HG02610 (cell line): ENCODE measurements around the gene ALPL.

Source experiments
- ATAC-seq: cut with Tn5 transposase; IDR thresholded peaks from one replicate; pipeline ENCODE4 v1.9.1; 2021; ENCODE audit warnings: mild to moderate bottlenecking, moderate library complexity; ENCODE audit not compliant: unreplicated experiment

Gene ALPL

GRCh38 chr1:21574466-21575151 is 65.4 kb downstream of the ALPL start:
- ATAC-seq = no peak

GRCh38 chr1:21575351-21575942 is 66.2 kb downstream of the ALPL start:
- ATAC-seq = no peak

- ATAC-seq = no peak
Observed at GRCh38 chr1:21576031-21576797, 67.0 kb downstream of the ALPL start.

GRCh38 chr1:21576798-21577187 is 67.6 kb downstream of the ALPL start:
- no peak for ATAC-seq

GRCh38 chr1:21577324-21577723 is 68.1 kb downstream of the ALPL start:
- no peak for ATAC-seq

- no peak for ATAC-seq
Observed at GRCh38 chr1:21577933-21578332, 68.7 kb downstream of the ALPL start.

GRCh38 chr1:21579791-21580190 is 70.6 kb downstream of the ALPL start:
- no peak for ATAC-seq

- no peak for ATAC-seq
Observed at GRCh38 chr1:21584096-21584495, 74.9 kb downstream of the ALPL start.

- no peak for ATAC-seq
Observed at GRCh38 chr1:21585037-21585436, 75.8 kb downstream of the ALPL start.

GRCh38 chr1:21586222-21586621 is 77.0 kb downstream of the ALPL start:
- ATAC-seq = no peak

- ATAC-seq = no peak
Observed at GRCh38 chr1:21586846-21587601, 77.8 kb downstream of the ALPL start.

- ATAC-seq = no peak
Observed at GRCh38 chr1:21587602-21587953, 78.4 kb downstream of the ALPL start.

GRCh38 chr1:21589618-21590017 is 80.4 kb downstream of the ALPL start:
- ATAC-seq = no peak

GRCh38 chr1:21590126-21590880 is 81.1 kb downstream of the ALPL start:
- ATAC-seq = no peak

- no peak for ATAC-seq
Observed at GRCh38 chr1:21590934-21591333, 81.7 kb downstream of the ALPL start.

- ATAC-seq = no peak
Observed at GRCh38 chr1:21592086-21592865, 83.1 kb downstream of the ALPL start.

GRCh38 chr1:21593231-21593630 is 84.0 kb downstream of the ALPL start:
- no peak for ATAC-seq

GRCh38 chr1:21594501-21594900 is 85.3 kb downstream of the ALPL start:
- ATAC-seq = no peak

- no peak for ATAC-seq
Observed at GRCh38 chr1:21594935-21595897, 86.0 kb downstream of the ALPL start.
